GM19025 (cell line): ENCODE data around the gene GRIN3B.

Source experiments
- ATAC-seq: cut with Tn5 transposase; IDR thresholded peaks from one replicate; pipeline ENCODE4 v1.9.1; 2021; ENCODE audit warnings: mild to moderate bottlenecking, low read depth, moderate library complexity; ENCODE audit not compliant: unreplicated experiment

Gene GRIN3B

GRCh38 chr19:1006711-1007398 lies 6.6 kb downstream of the GRIN3B start:
- ATAC-seq = no peak

- no peak for ATAC-seq
Measured at GRCh38 chr19:1007399-1008251, 7.4 kb downstream of the GRIN3B start.

GRCh38 chr19:1008268-1009040 lies 8.2 kb downstream of the GRIN3B start:
- no peak for ATAC-seq

- ATAC-seq = no peak
Measured at GRCh38 chr19:1009041-1009980, 9.1 kb downstream of the GRIN3B start.

GRCh38 chr19:1009981-1010538 lies 9.8 kb downstream of the GRIN3B start:
- ATAC-seq = no peak

GRCh38 chr19:1010586-1011510 lies 10.6 kb downstream of the GRIN3B start:
- no peak for ATAC-seq

- ATAC-seq = no peak
Measured at GRCh38 chr19:1011831-1012333, 11.7 kb downstream of the GRIN3B start.

- no peak for ATAC-seq
Measured at GRCh38 chr19:1012334-1012733, 12.1 kb downstream of the GRIN3B start.

- ATAC-seq = no peak
Measured at GRCh38 chr19:1013218-1013617, 13.0 kb downstream of the GRIN3B start.

GRCh38 chr19:1014161-1015060 lies 14.2 kb downstream of the GRIN3B start:
- no peak for ATAC-seq

- no peak for ATAC-seq
Measured at GRCh38 chr19:1015061-1015781, 15.0 kb downstream of the GRIN3B start.

GRCh38 chr19:1015782-1016646 lies 15.8 kb downstream of the GRIN3B start:
- no peak for ATAC-seq

- no peak for ATAC-seq
Measured at GRCh38 chr19:1016647-1017114, 16.5 kb downstream of the GRIN3B start.

- ATAC-seq = no peak
Measured at GRCh38 chr19:1017115-1017905, 17.1 kb downstream of the GRIN3B start.

- no peak for ATAC-seq
Measured at GRCh38 chr19:1017906-1018305, 17.7 kb downstream of the GRIN3B start.
